Calu3 (cell line): ENCODE results near the gene SPIRE2. TPM values are rescaled to one million over a fixed set of nuclear protein-coding genes. Genes with fewer than 3 reads are reported as not detected.

ENCODE experiments used
- BruUV-seq: library from RNA; stranded (reverse); fragments of 400-500 nt; replicated peaks from 2 replicates; lab custom pipeline; 2021; lab: Mats Ljungman, UMichigan
- CTCF ChIA-PET: fragments of 300-600 bp; sonication (Branson Sonifier 250); formaldehyde crosslinking; loops from one replicate; lab custom pipeline; 2022; ENCODE audit warnings: antibody characterized with exemption; lab: Charles Lee
- DNase-seq: peaks from one replicate; pipeline ENCODE4 v3.0.0; 2022
- H3K27ac Mint-ChIP-seq: one replicate; pipeline ENCODE4 v1.8.0; 2022; ENCODE audit warnings: mixed read lengths; ENCODE audit not compliant: unreplicated experiment
- H3K27me3 Mint-ChIP-seq: one replicate; pipeline ENCODE4 v1.8.0; 2022; ENCODE audit warnings: mixed read lengths; ENCODE audit not compliant: unreplicated experiment
- H3K36me3 Mint-ChIP-seq: one replicate; pipeline ENCODE4 v1.8.0; 2022; ENCODE audit warnings: mild to moderate bottlenecking, moderate library complexity, mixed read lengths; ENCODE audit not compliant: insufficient read depth, unreplicated experiment
- H3K4me1 Mint-ChIP-seq: one replicate; pipeline ENCODE4 v1.8.0; 2022; ENCODE audit warnings: mild to moderate bottlenecking, low read depth, mixed read lengths; ENCODE audit not compliant: unreplicated experiment
- H3K4me3 Mint-ChIP-seq: one replicate; pipeline ENCODE4 v1.8.0; 2022; ENCODE audit warnings: mild to moderate bottlenecking, low read depth, moderate library complexity, mixed read lengths; ENCODE audit not compliant: unreplicated experiment
- H3K9me3 Mint-ChIP-seq: one replicate; pipeline ENCODE4 v1.8.0; 2022; ENCODE audit warnings: low read depth, mixed read lengths; ENCODE audit not compliant: unreplicated experiment
- CTCF ChIP-seq: fragments of 200-600 bp; IDR thresholded peaks from one replicate; pipeline ENCODE4 v1.8.0; 2022; ENCODE audit warnings: antibody characterized with exemption; ENCODE audit not compliant: unreplicated experiment
- intact Hi-C: fragments of 100-400 bp; cut with micrococcal nuclease; formaldehyde crosslinking; loops from one replicate; pipeline ENCODE4 v1.10.0; 2022; ENCODE audit not compliant: unreplicated experiment
- total RNA-seq: library from RNA; stranded (reverse); gene quantifications from 2 replicates; pipeline ENCODE4 v1.2.3, GENCODE V29; 2022

SPIRE2 gene
- total RNA-seq, 1 experiment from 2014 or later, result 46.3 TPM

- Mint-ChIP-seq H3K4me1 (no peaks in the 10 kb centered on the region), H3K9me3 (no peaks in the 10 kb centered on the region), H3K27ac (no peak overlapping the region), H3K36me3 (peaks cover 84% of the 10 kb centered on the region), H3K27me3 (no peaks in the 10 kb centered on the region), H3K4me3 (no peak overlapping the region)
- intact Hi-C loops, result no loop called here
- DNase-seq, result no peak
- TF ChIP-seq CTCF, result no peak
- no TSS peak for BruUV-seq
- CTCF ChIA-PET, result interaction anchor here (0.5 kb wide), 1 partner anchor 94 kb away, joined by 3 read pairs; no protein-coding TSS in a partner anchor
Measured at GRCh38 chr16:89895482-89896250, 67.4 kb downstream of the SPIRE2 start.

GRCh38 chr16:89897204-89897603, 68.9 kb downstream of the SPIRE2 start:
- no peak overlapping the region for H3K4me3 Mint-ChIP-seq
- H3K27me3 Mint-ChIP-seq, result no peaks in the 10 kb centered on the region
- TF ChIP-seq CTCF, result no peak
- intact Hi-C loops, result no loop called here
- H3K27ac Mint-ChIP-seq, result no peak overlapping the region
- CTCF ChIA-PET, result interaction anchor here (0.7 kb wide), 1 partner anchor 13 kb away, joined by 4 read pairs; no protein-coding TSS in a partner anchor
- no peaks in the 10 kb centered on the region for H3K9me3 Mint-ChIP-seq
- peaks cover 76% of the 10 kb centered on the region for H3K36me3 Mint-ChIP-seq
- H3K4me1 Mint-ChIP-seq, result no peaks in the 10 kb centered on the region
- no TSS peak for BruUV-seq
- no peak for DNase-seq

- H3K9me3 Mint-ChIP-seq, result no peaks in the 10 kb centered on the region
- peaks cover 77% of the 10 kb centered on the region for H3K36me3 Mint-ChIP-seq
- H3K27me3 Mint-ChIP-seq, result no peaks in the 10 kb centered on the region
- intact Hi-C loops, result no loop called here
- no peak for DNase-seq
- BruUV-seq, result no TSS peak
- H3K4me3 Mint-ChIP-seq, result no peak overlapping the region
- CTCF ChIA-PET, result no interaction called here
- H3K4me1 Mint-ChIP-seq, result no peaks in the 10 kb centered on the region
- TF ChIP-seq CTCF, result no peak
- no peak overlapping the region for H3K27ac Mint-ChIP-seq
Measured at GRCh38 chr16:89898201-89898967, 70.1 kb downstream of the SPIRE2 start.

- H3K36me3 Mint-ChIP-seq, result peaks cover 78% of the 10 kb centered on the region
- CTCF ChIA-PET, result no interaction called here
Measured at GRCh38 chr16:89899879-89900481, 71.7 kb downstream of the SPIRE2 start.

More at GRCh38 chr16:89899879-89900481, 71.7 kb downstream of the SPIRE2 start:
- Mint-ChIP-seq H3K4me1 (no peaks in the 10 kb centered on the region), H3K4me3 (no peak overlapping the region), H3K27ac (no peak overlapping the region), H3K9me3 (no peaks in the 10 kb centered on the region), H3K27me3 (no peaks in the 10 kb centered on the region)
- intact Hi-C loops, result no loop called here
- no peak for DNase-seq
- TF ChIP-seq CTCF, result no peak
- no TSS peak for BruUV-seq
